ENCODE results near the gene LAMA2.
"Not testable (repeated sequence)": the region's sequence is repeated elsewhere in the genome, so short reads cannot be mapped to it uniquely, and the experiment has no call there.

Gene LAMA2

DNA sequence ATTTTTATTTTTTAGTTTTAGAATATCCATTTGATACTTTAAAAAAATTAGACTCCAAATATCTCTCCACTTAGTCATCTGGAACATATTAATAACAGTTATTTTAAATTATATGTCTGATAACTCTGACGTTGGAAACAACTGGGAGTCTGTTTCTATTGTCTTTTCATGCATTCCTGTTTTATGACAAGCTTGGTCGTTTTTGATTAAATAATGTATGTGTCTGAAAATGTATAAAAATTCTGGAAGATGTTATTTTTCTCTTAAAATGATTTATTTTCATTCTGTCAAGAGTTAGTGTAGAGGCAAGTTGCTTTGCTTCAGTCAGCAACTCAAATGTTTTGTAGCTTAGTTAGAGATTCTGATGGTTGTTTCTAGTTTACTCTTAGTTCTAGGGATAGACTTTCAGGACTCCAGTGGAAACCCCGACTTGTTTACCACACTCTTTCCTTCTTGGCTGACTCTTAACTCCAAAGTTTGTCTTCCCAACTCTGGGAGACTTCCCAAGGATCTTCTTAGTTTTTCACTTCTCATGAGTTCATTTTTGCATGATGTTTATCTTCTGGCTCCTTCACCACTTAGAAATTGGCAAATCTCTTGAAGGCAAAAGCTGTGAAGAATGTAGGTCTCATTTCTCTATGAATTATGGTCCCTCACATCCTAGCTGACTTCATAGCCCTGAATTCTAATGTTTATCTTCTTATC lies 190.9 kb downstream of the LAMA2 start:
- WGBS, 2 experiments (ENCODE audit: insufficient coverage in 2 of 2) = 100% methylated on average over 1 to 2 of the region's 3 CpGs
- H3K36me3 ChIP-seq (ENCODE audit: control insufficient read depth, insufficient read depth, low read length) = no peaks in the 10 kb centered on the region
- no peak overlapping the region for H3K4me3 ChIP-seq (ENCODE audit: extremely low read depth, insufficient read depth, low read length, poor library complexity, severe bottlenecking)
- no peak overlapping the region for H3K27ac ChIP-seq (ENCODE audit: low read depth, low read length, severe bottlenecking)
- no peaks in the 10 kb centered on the region for H3K9me3 ChIP-seq (ENCODE audit: control insufficient read depth, low read length)
- no peaks in the 10 kb centered on the region for H3K4me1 ChIP-seq (ENCODE audit: control insufficient read depth, insufficient read depth, low read length, poor library complexity, severe bottlenecking)

DNA sequence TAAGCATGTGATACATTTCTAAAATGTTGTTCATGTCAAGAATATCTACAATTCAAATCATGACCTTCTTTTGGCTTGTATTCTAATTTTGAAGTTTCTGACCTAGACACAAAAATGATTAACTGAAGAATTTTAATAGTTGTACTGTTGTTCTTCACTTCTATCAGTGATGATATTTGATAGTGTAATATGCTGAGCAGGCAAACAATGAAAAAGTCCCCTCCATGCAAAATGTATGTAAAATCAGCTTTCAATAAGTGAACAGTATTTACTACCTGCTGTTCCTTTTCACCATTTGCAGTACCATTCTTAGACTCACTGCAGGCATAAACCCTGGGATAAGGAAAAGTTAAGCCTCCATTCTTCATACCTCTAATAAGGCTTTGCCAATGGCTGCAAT lies 201.5 kb downstream of the LAMA2 start:
- Histone ChIP-seq H3K4me1 (ENCODE audit: control insufficient read depth, insufficient read depth, low read length, poor library complexity, severe bottlenecking) (no peaks in the 10 kb centered on the region), H3K36me3 (ENCODE audit: control insufficient read depth, insufficient read depth, low read length) (no peaks in the 10 kb centered on the region), H3K9me3 (ENCODE audit: control insufficient read depth, low read length) (no peaks in the 10 kb centered on the region), H3K27ac (ENCODE audit: low read depth, low read length, severe bottlenecking) (no peak overlapping the region), H3K4me3 (ENCODE audit: extremely low read depth, insufficient read depth, low read length, poor library complexity, severe bottlenecking) (no peak overlapping the region)

DNA sequence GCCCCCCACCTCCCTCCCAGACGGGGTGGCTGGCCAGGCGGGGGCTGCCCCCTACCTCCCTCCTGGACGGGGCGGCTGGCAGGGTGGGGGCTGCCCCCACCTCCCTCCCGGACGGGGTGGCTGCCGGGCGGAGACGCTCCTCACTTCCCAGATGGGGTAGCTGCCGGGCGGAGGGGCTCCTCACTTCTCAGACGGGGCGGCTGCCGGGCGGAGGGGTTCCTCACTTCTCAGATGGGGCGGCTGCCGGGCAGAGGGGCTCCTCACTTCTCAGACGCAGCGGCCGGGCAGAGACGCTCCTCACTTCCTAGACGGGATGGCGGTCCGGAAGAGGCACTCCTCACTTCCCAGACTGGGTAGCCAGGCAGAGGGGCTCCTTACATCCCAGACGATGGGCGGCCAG lies 205.5 kb downstream of the LAMA2 start:
- H3K4me3 ChIP-seq (ENCODE audit: extremely low read depth, insufficient read depth, low read length, poor library complexity, severe bottlenecking); H3K27ac ChIP-seq (ENCODE audit: low read depth, low read length, severe bottlenecking); H3K4me1 ChIP-seq (ENCODE audit: control insufficient read depth, insufficient read depth, low read length, poor library complexity, severe bottlenecking); H3K9me3 ChIP-seq (ENCODE audit: control insufficient read depth, low read length); H3K36me3 ChIP-seq (ENCODE audit: control insufficient read depth, insufficient read depth, low read length): not testable (repeated sequence)
- 86 to 89% methylated on average over 8 to 11 of the region's 26 CpGs for WGBS, 2 experiments (ENCODE audit: insufficient coverage in 2 of 2)

DNA sequence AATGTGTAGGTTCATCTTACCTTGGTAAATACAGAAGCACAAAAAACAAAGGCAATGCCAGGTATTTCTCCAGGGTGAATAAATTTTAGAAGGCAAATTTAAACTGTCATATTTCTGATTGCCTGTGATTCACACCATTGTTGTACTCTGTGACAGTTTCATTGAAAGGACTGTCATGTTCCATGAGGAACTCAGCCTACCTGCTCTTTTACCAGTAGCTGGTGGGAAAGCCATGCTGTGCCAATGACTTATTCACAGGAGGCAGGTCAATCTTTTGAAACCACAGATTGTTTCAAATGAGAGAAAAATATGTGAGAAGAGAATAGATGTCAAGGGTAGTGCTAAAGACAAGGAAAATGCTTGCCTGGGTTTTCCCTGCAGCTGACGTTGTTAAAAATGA lies 206.4 kb downstream of the LAMA2 start:
- no peaks in the 10 kb centered on the region for H3K9me3 ChIP-seq (ENCODE audit: control insufficient read depth, low read length)
- WGBS, 2 experiments (ENCODE audit: insufficient coverage in 2 of 2) = 100% methylated on average over 1 of the region's 1 CpG
- H3K36me3 ChIP-seq (ENCODE audit: control insufficient read depth, insufficient read depth, low read length) = no peaks in the 10 kb centered on the region
- H3K4me3 ChIP-seq (ENCODE audit: extremely low read depth, insufficient read depth, low read length, poor library complexity, severe bottlenecking) = no peak overlapping the region
- H3K4me1 ChIP-seq (ENCODE audit: control insufficient read depth, insufficient read depth, low read length, poor library complexity, severe bottlenecking) = no peaks in the 10 kb centered on the region
- H3K27ac ChIP-seq (ENCODE audit: low read depth, low read length, severe bottlenecking) = no peak overlapping the region

DNA sequence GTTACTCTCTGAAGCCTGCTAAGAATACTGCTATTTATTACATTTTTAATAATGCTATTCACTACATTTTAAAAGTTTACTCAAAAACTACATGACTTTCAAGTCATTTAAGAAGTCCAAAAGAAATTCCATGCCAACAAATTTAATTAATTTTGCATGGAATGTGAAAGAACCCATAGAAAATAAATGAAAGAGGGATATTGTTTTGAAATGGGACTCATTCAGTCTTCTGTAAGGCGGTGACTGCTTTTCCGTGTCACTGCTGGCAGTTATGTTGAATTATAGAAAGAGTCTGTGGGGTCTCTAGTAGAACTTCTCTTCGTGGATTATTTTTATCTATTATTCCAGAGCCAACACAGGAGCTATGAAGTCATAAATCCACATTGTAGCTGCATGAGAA lies 211.2 kb downstream of the LAMA2 start:
- Histone ChIP-seq H3K36me3 (ENCODE audit: control insufficient read depth, insufficient read depth, low read length) (no peaks in the 10 kb centered on the region), H3K9me3 (ENCODE audit: control insufficient read depth, low read length) (no peaks in the 10 kb centered on the region), H3K4me3 (ENCODE audit: extremely low read depth, insufficient read depth, low read length, poor library complexity, severe bottlenecking) (no peak overlapping the region), H3K4me1 (ENCODE audit: control insufficient read depth, insufficient read depth, low read length, poor library complexity, severe bottlenecking) (no peaks in the 10 kb centered on the region), H3K27ac (ENCODE audit: low read depth, low read length, severe bottlenecking) (no peak overlapping the region)
- no CpG with 5 or more reads among the region's 3 CpGs for WGBS, 2 experiments (ENCODE audit: insufficient coverage in 2 of 2)

DNA sequence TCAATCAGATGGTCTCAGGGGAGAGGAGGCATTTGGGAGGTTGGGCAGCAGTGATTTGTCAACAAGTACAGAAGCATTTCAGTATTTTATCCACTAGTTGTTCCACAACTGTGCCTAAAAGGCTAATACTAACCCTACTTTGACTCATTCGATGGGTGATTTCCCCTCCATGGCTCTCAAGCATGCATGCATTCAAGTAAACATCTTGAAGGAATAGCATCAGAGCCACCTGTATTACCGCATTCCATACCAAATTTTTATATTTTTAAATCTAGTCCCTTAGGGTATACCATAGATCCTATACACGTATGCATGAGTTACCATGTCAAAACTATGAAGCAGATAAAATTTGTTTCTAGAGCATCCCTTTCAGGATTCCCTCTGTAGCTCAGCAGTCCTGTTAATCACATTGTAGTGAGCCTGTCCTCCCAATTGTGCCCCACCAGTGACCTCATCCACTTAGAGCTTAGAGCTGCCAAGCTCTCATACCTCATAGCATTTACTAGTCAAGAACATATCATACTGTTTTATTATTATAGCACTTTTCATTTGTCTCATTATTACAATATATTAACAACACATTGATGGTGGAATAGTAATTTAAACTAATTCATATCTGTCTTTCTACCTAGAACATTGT lies 213.8 kb downstream of the LAMA2 start:
- no peak overlapping the region for H3K27ac ChIP-seq (ENCODE audit: low read depth, low read length, severe bottlenecking)
- WGBS, 2 experiments (ENCODE audit: insufficient coverage in 2 of 2) = 88 to 89% methylated on average over 1 to 3 of the region's 3 CpGs
- H3K4me1 ChIP-seq (ENCODE audit: control insufficient read depth, insufficient read depth, low read length, poor library complexity, severe bottlenecking) = no peaks in the 10 kb centered on the region
- H3K36me3 ChIP-seq (ENCODE audit: control insufficient read depth, insufficient read depth, low read length) = no peaks in the 10 kb centered on the region
- no peak overlapping the region for H3K4me3 ChIP-seq (ENCODE audit: extremely low read depth, insufficient read depth, low read length, poor library complexity, severe bottlenecking)
- no peaks in the 10 kb centered on the region for H3K9me3 ChIP-seq (ENCODE audit: control insufficient read depth, low read length)

DNA sequence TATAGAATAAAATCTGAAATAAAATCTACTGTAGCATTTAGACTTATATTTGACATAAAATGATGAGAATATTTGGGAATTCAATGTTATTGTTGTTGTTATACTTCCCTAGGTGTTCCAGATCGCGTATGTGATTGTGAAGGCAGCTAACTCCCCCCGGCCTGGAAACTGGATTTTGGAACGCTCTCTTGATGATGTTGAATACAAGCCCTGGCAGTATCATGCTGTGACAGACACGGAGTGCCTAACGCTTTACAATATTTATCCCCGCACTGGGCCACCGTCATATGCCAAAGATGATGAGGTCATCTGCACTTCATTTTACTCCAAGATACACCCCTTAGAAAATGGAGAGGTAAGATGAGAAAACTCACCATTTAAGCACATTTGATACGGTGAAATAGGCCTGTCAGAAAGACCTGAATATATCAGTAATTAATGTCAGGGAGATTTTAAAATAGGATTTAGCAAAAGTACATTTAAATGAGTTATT lies 215.2 kb downstream of the LAMA2 start:
- Histone ChIP-seq H3K4me3 (ENCODE audit: extremely low read depth, insufficient read depth, low read length, poor library complexity, severe bottlenecking) (no peak overlapping the region), H3K36me3 (ENCODE audit: control insufficient read depth, insufficient read depth, low read length) (no peaks in the 10 kb centered on the region), H3K27ac (ENCODE audit: low read depth, low read length, severe bottlenecking) (no peak overlapping the region), H3K9me3 (ENCODE audit: control insufficient read depth, low read length) (no peaks in the 10 kb centered on the region), H3K4me1 (ENCODE audit: control insufficient read depth, insufficient read depth, low read length, poor library complexity, severe bottlenecking) (no peaks in the 10 kb centered on the region)
- 81 to 86% methylated on average over 4 to 6 of the region's 9 CpGs for WGBS, 2 experiments (ENCODE audit: insufficient coverage in 2 of 2)

DNA sequence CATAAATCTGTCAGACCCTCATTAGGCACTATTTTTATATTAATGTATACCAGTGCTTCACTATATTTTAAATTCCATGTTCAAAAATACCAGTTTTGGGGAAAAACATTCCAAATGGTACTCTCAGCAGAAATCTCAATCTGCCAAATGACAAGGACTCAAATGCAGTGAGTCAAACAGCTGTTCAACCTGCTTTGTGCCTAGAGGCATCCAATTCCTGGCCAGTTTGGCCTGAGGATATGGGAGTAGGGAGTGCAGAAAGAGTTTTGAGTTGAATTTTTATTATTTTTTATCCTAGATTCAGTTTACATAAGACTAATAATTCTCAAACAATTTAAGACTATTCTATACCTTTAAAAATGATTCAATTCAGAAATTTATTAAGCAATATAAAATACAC lies 216.8 kb downstream of the LAMA2 start:
- H3K9me3 ChIP-seq (ENCODE audit: control insufficient read depth, low read length) = no peaks in the 10 kb centered on the region
- H3K4me1 ChIP-seq (ENCODE audit: control insufficient read depth, insufficient read depth, low read length, poor library complexity, severe bottlenecking) = no peaks in the 10 kb centered on the region
- no peaks in the 10 kb centered on the region for H3K36me3 ChIP-seq (ENCODE audit: control insufficient read depth, insufficient read depth, low read length)
- H3K27ac ChIP-seq (ENCODE audit: low read depth, low read length, severe bottlenecking) = no peak overlapping the region
- H3K4me3 ChIP-seq (ENCODE audit: extremely low read depth, insufficient read depth, low read length, poor library complexity, severe bottlenecking) = no peak overlapping the region

DNA sequence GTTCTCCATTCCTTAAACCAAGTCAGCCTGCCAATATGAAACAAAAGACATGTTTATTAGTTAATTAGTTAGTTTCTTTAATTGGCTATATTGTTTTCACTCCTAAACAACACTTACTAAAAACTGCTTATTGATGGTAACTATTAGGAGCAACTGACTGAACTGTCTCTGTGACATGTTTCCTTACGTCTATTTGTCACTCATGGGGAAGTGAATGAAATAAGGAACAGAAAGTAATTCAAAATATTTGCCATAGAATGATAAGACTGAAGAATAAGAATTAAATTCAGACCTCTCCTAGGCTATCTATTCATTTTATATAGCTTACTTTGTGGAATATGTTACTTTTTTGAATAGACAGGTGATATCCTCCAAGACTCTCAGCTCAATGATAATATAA lies 217.2 kb downstream of the LAMA2 start:
- Histone ChIP-seq H3K9me3 (ENCODE audit: control insufficient read depth, low read length) (no peaks in the 10 kb centered on the region), H3K27ac (ENCODE audit: low read depth, low read length, severe bottlenecking) (no peak overlapping the region), H3K4me1 (ENCODE audit: control insufficient read depth, insufficient read depth, low read length, poor library complexity, severe bottlenecking) (no peaks in the 10 kb centered on the region), H3K36me3 (ENCODE audit: control insufficient read depth, insufficient read depth, low read length) (no peaks in the 10 kb centered on the region), H3K4me3 (ENCODE audit: extremely low read depth, insufficient read depth, low read length, poor library complexity, severe bottlenecking) (no peak overlapping the region)
- no CpG with 5 or more reads among the region's 1 CpG for WGBS, 2 experiments (ENCODE audit: insufficient coverage in 2 of 2)

DNA sequence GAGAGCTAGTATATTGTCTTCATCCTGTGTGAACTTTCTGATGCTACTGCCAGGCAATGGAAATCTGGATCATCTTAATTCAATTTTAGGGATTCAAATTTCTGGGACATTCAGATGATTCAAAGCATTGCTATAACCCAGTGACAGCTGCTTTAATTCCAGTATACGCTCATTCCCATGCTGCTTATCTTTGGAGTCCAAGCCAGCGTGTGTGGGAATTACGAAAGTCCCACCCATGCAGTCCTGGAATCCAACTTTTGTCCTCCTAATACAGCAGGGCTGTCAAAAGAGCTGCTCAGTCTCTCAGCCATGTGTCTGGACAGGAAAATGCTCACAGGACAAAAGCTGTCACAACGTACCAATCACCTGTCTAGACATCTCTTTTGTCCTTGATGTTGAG lies 219.8 kb downstream of the LAMA2 start:
- no peaks in the 10 kb centered on the region for H3K9me3 ChIP-seq (ENCODE audit: control insufficient read depth, low read length)
- H3K4me1 ChIP-seq (ENCODE audit: control insufficient read depth, insufficient read depth, low read length, poor library complexity, severe bottlenecking) = no peaks in the 10 kb centered on the region
- 80 to 85% methylated on average over 3 to 4 of the region's 4 CpGs for WGBS, 2 experiments (ENCODE audit: insufficient coverage in 2 of 2)
- H3K36me3 ChIP-seq (ENCODE audit: control insufficient read depth, insufficient read depth, low read length) = no peaks in the 10 kb centered on the region
- no peak overlapping the region for H3K27ac ChIP-seq (ENCODE audit: low read depth, low read length, severe bottlenecking)
- H3K4me3 ChIP-seq (ENCODE audit: extremely low read depth, insufficient read depth, low read length, poor library complexity, severe bottlenecking) = no peak overlapping the region

DNA sequence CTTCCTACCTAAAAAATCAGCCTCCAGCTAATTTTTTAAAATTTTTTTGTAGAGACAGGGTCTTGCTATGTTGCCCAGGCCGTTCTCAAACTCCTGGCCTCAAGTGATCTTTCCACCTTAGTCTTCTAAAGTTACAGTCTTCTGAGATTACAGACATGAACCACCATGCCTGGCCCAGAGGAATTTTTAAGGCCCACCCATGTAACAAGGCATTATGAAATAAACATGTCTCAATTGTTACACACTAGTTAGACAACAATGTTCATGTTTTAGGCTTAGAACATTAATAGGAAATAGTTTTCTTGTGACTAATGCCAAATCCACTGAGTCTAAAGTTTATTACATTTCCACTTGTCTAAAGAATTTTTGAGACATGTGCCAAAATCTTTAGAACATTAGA lies 221.2 kb downstream of the LAMA2 start:
- Histone ChIP-seq H3K4me3 (ENCODE audit: extremely low read depth, insufficient read depth, low read length, poor library complexity, severe bottlenecking) (no peak overlapping the region), H3K9me3 (ENCODE audit: control insufficient read depth, low read length) (no peaks in the 10 kb centered on the region), H3K4me1 (ENCODE audit: control insufficient read depth, insufficient read depth, low read length, poor library complexity, severe bottlenecking) (no peaks in the 10 kb centered on the region), H3K27ac (ENCODE audit: low read depth, low read length, severe bottlenecking) (no peak overlapping the region), H3K36me3 (ENCODE audit: control insufficient read depth, insufficient read depth, low read length) (no peaks in the 10 kb centered on the region)
- WGBS, 2 experiments (ENCODE audit: insufficient coverage in 2 of 2) = 70 to 86% methylated on average over 1 of the region's 1 CpG
